Epithelial cell of proximal tubule (primary cell): ENCODE data around the gene SOX4. TPM values are rescaled to one million over a fixed set of nuclear protein-coding genes. Genes with fewer than 3 reads are reported as not detected.

Experiments used
- DNase-seq: peaks from one replicate; pipeline ENCODE4 v3.0.0-alpha.2; 2011; ENCODE audit warnings: low read depth
- H3K4me3 ChIP-seq: 2 replicates; pipeline ENCODE4 v1.5.1; 2011; ENCODE audit warnings: low read depth, mild to moderate bottlenecking, low read length
- CTCF ChIP-seq: conservative IDR thresholded peaks from 2 replicates; pipeline ENCODE4 v1.5.1; 2012; ENCODE audit warnings: low read depth, mild to moderate bottlenecking, low read length
- total RNA-seq: library from RNA; depleted of rRNA; stranded (reverse); fragments of >200 nt; gene quantifications from 2 replicates; pipeline ENCODE4 v1.2.3, GENCODE V29; 2015

The SOX4 gene
- total RNA-seq, 1 donor from 2014 or later, result 105 TPM

- no peak for DNase-seq
These were observed 5.5 kb upstream of the SOX4 start for GRCh38 chr6:21587961-21588480.

GRCh38 chr6:21588481-21589351 lies 4.8 kb upstream of the SOX4 start:
- DNase-seq, result peak; percentile 79
- TF ChIP-seq CTCF, result no peak
- peak overlapping the region; percentile 71 for H3K4me3 ChIP-seq

More at GRCh38 chr6:21587961-21588480, 5.5 kb upstream of the SOX4 start:
- TF ChIP-seq CTCF, result no peak
- H3K4me3 ChIP-seq, result peak overlapping the region; percentile 71

GRCh38 chr6:21589352-21590345 lies 3.9 kb upstream of the SOX4 start:
- DNase-seq, result no peak
- peak overlapping the region; percentile 71 for H3K4me3 ChIP-seq
- peak; percentile 89 for TF ChIP-seq CTCF

GRCh38 chr6:21590346-21590745 lies 3.2 kb upstream of the SOX4 start:
- DNase-seq, result no peak
- TF ChIP-seq CTCF, result no peak
- H3K4me3 ChIP-seq, result no peak overlapping the region

GRCh38 chr6:21591446-21591845 lies 2.1 kb upstream of the SOX4 start:
- no peak for TF ChIP-seq CTCF
- DNase-seq, result no peak
- no peak overlapping the region for H3K4me3 ChIP-seq

GRCh38 chr6:21592953-21593352 lies 598 bp upstream of the SOX4 start:
- H3K4me3 ChIP-seq, result peak overlapping the region; percentile 91
- TF ChIP-seq CTCF, result no peak
- no peak for DNase-seq
